Mesodermal cell (in vitro differentiated cells): ENCODE measurements around the gene TBRG1.
"Not testable (repeated sequence)": the region's sequence is repeated elsewhere in the genome, so short reads cannot be mapped to it uniquely, and the experiment has no call there.

Experiments
- H3K27ac ChIP-seq: 2 replicates; pipeline ENCODE4 v1.7.0; 2013; ENCODE audit warnings: mild to moderate bottlenecking, low read depth, low read length, moderate library complexity; ENCODE audit not compliant: severe bottlenecking
- H3K36me3 ChIP-seq: 2 replicates; pipeline ENCODE4 v1.7.1; 2013; ENCODE audit warnings: mild to moderate bottlenecking, low read length, moderate library complexity; ENCODE audit not compliant: control insufficient read depth, insufficient read depth
- H3K4me1 ChIP-seq: one replicate; pipeline ENCODE4 v1.7.1; 2013; ENCODE audit warnings: mild to moderate bottlenecking, low read length; ENCODE audit not compliant: insufficient read depth, control insufficient read depth, poor library complexity, severe bottlenecking
- H3K4me3 ChIP-seq: 2 replicates; pipeline ENCODE4 v1.7.0; 2013; ENCODE audit warnings: low read length, control low read depth, mild to moderate bottlenecking; ENCODE audit not compliant: insufficient read depth, poor library complexity, severe bottlenecking; ENCODE audit errors: extremely low read depth
- H3K9me3 ChIP-seq: 2 replicates; pipeline ENCODE4 v1.7.1; 2013; ENCODE audit warnings: mild to moderate bottlenecking, low read length, moderate library complexity; ENCODE audit not compliant: control insufficient read depth
- WGBS, 2 experiments: methylation state at CpG; one replicate each; pipeline ENCODE4 v1.1.5; 2013; ENCODE audit warnings: missing lambda C conversion rate in 2 of 2; ENCODE audit not compliant: insufficient coverage in 2 of 2; 5-methylcytosine and 5-hydroxymethylcytosine counted together

TBRG1 gene

GRCh38 chr11:124592627-124593026 lies 30.0 kb upstream of the TBRG1 start:
- Histone ChIP-seq H3K27ac (no peak overlapping the region), H3K36me3 (no peaks in the 10 kb centered on the region), H3K4me1 (no peaks in the 10 kb centered on the region), H3K9me3 (no peaks in the 10 kb centered on the region), H3K4me3 (no peak overlapping the region)
- WGBS, 2 experiments = 89 to 94% methylated on average over 1 of the region's 6 CpGs

GRCh38 chr11:124595302-124595701 lies 27.4 kb upstream of the TBRG1 start:
- Histone ChIP-seq H3K4me3 (no peak overlapping the region), H3K9me3 (no peaks in the 10 kb centered on the region), H3K36me3 (no peaks in the 10 kb centered on the region), H3K27ac (no peak overlapping the region), H3K4me1 (no peaks in the 10 kb centered on the region)
- WGBS, 2 experiments = 96% methylated on average over 3 of the region's 3 CpGs; no CpG with 5 or more reads in 1 of the 2 experiments

GRCh38 chr11:124597626-124598025 lies 25.0 kb upstream of the TBRG1 start:
- Histone ChIP-seq H3K36me3 (no peaks in the 10 kb centered on the region), H3K4me1 (no peaks in the 10 kb centered on the region), H3K4me3 (no peak overlapping the region), H3K9me3 (no peaks in the 10 kb centered on the region), H3K27ac (no peak overlapping the region)

- Histone ChIP-seq H3K4me1 (no peaks in the 10 kb centered on the region), H3K9me3 (no peaks in the 10 kb centered on the region), H3K36me3 (no peaks in the 10 kb centered on the region), H3K27ac (no peak overlapping the region), H3K4me3 (no peak overlapping the region)
- WGBS, 2 experiments = 40 to 61% methylated on average over 1 to 3 of the region's 5 CpGs
Observed at GRCh38 chr11:124600621-124601320, 21.9 kb upstream of the TBRG1 start.

GRCh38 chr11:124602193-124602592 lies 20.5 kb upstream of the TBRG1 start:
- no peak overlapping the region for H3K4me3 ChIP-seq
- 83 to 90% methylated on average over 3 of the region's 3 CpGs for WGBS, 2 experiments
- no peaks in the 10 kb centered on the region for H3K4me1 ChIP-seq
- no peaks in the 10 kb centered on the region for H3K9me3 ChIP-seq
- no peaks in the 10 kb centered on the region for H3K36me3 ChIP-seq
- H3K27ac ChIP-seq = no peak overlapping the region

- H3K4me1 ChIP-seq, H3K27ac ChIP-seq, H3K36me3 ChIP-seq, H3K9me3 ChIP-seq, H3K4me3 ChIP-seq: not testable (repeated sequence)
- WGBS, 2 experiments = 83% methylated on average over 1 of the region's 3 CpGs; no CpG with 5 or more reads in 1 of the 2 experiments
Observed at GRCh38 chr11:124602723-124603122, 19.9 kb upstream of the TBRG1 start.

GRCh38 chr11:124605719-124606118 lies 16.9 kb upstream of the TBRG1 start:
- Histone ChIP-seq H3K36me3 (no peaks in the 10 kb centered on the region), H3K27ac (no peak overlapping the region), H3K4me3 (no peak overlapping the region), H3K9me3 (no peaks in the 10 kb centered on the region), H3K4me1 (no peaks in the 10 kb centered on the region)
- WGBS, 2 experiments = 96 to 100% methylated on average over 1 to 3 of the region's 3 CpGs

GRCh38 chr11:124608147-124608546 lies 14.5 kb upstream of the TBRG1 start:
- H3K9me3 ChIP-seq = no peaks in the 10 kb centered on the region
- H3K4me1 ChIP-seq = no peaks in the 10 kb centered on the region
- H3K27ac ChIP-seq = no peak overlapping the region
- no peaks in the 10 kb centered on the region for H3K36me3 ChIP-seq
- no peak overlapping the region for H3K4me3 ChIP-seq

- Histone ChIP-seq H3K27ac (no peak overlapping the region), H3K4me1 (no peaks in the 10 kb centered on the region), H3K4me3 (no peak overlapping the region), H3K9me3 (no peaks in the 10 kb centered on the region), H3K36me3 (no peaks in the 10 kb centered on the region)
- 86 to 100% methylated on average over 1 to 2 of the region's 2 CpGs for WGBS, 2 experiments
Observed at GRCh38 chr11:124610295-124610694, 12.4 kb upstream of the TBRG1 start.

GRCh38 chr11:124611064-124611463 lies 11.6 kb upstream of the TBRG1 start, which contains the start of gene PANX3:
Gene PANX3, plus strand, starts transcription at chr11:124611428. Its CDS starts 129 bp downstream, at chr11:124611557.
- Histone ChIP-seq H3K36me3 (no peaks in the 10 kb centered on the region), H3K4me1 (no peaks in the 10 kb centered on the region), H3K4me3 (no peak within 1 kb of the TSS), H3K27ac (no peak within 1 kb of the TSS), H3K9me3 (no peaks in the 10 kb centered on the region)
- 94 to 95% methylated on average over 5 of the region's 5 CpGs for WGBS, 2 experiments

GRCh38 chr11:124612045-124612444 lies 10.6 kb upstream of the TBRG1 start:
- Histone ChIP-seq H3K4me1 (no peaks in the 10 kb centered on the region), H3K36me3 (no peaks in the 10 kb centered on the region), H3K9me3 (no peaks in the 10 kb centered on the region), H3K4me3 (no peak overlapping the region), H3K27ac (no peak overlapping the region)
- 91 to 100% methylated on average over 1 of the region's 3 CpGs for WGBS, 2 experiments
